Neuronal stem cell (in vitro differentiated cells): ENCODE measurements around the gene DIP2C.

Source experiments
- DNase-seq: peaks from one replicate; pipeline ENCODE4 v3.0.0-alpha.2; 2013; ENCODE audit warnings: low spot score
- H2AFZ ChIP-seq: one replicate; pipeline ENCODE4 v1.6.1; 2013; ENCODE audit warnings: mild to moderate bottlenecking, low read length, inconsistent platforms
- H2AK5ac ChIP-seq: 2 replicates; pipeline ENCODE4 v1.6.1; 2013; ENCODE audit warnings: low read depth, mild to moderate bottlenecking, inconsistent platforms, low read length, moderate library complexity, mixed read lengths
- H2BK120ac ChIP-seq: 2 replicates; pipeline ENCODE4 v1.6.1; 2013; ENCODE audit warnings: low read depth, mild to moderate bottlenecking, inconsistent platforms, low read length, moderate library complexity, mixed read lengths
- H2BK12ac ChIP-seq: one replicate; pipeline ENCODE4 v1.6.1; 2013; ENCODE audit warnings: low read length, inconsistent platforms
- H2BK15ac ChIP-seq: 2 replicates; pipeline ENCODE4 v1.6.1; 2013; ENCODE audit warnings: mild to moderate bottlenecking, low read length, inconsistent platforms, mixed read lengths
- H2BK5ac ChIP-seq: one replicate; pipeline ENCODE4 v1.6.1; 2013; ENCODE audit warnings: inconsistent platforms, mild to moderate bottlenecking, low read length, moderate library complexity
- H3K14ac ChIP-seq: one replicate; pipeline ENCODE4 v1.6.1; 2013; ENCODE audit warnings: low read length, inconsistent platforms
- H3K18ac ChIP-seq: 2 replicates; pipeline ENCODE4 v1.6.1; 2013; ENCODE audit warnings: low read length, inconsistent platforms
- H3K23ac ChIP-seq: 2 replicates; pipeline ENCODE4 v1.6.1; 2013; ENCODE audit warnings: low read depth, mild to moderate bottlenecking, mixed read lengths, low read length, inconsistent platforms; ENCODE audit not compliant: poor library complexity
- H3K27ac ChIP-seq: replicated peaks from 3 replicates; pipeline ENCODE4 v1.5.1; 2013; ENCODE audit warnings: low read length, inconsistent platforms
- H3K27me3 ChIP-seq, 3 experiments: 2 replicates each; pipeline ENCODE4 v1.6.1; 2013; ENCODE audit warnings: low read length in 3 of 3, mild to moderate bottlenecking in 2 of 3, inconsistent platforms in 1 of 3, low read depth in 1 of 3, mixed read lengths in 1 of 3, moderate library complexity in 1 of 3; ENCODE audit not compliant: control insufficient read depth in 3 of 3, insufficient read depth in 3 of 3
- H3K36me3 ChIP-seq, 2 donors: replicated peaks in 1 of 2; 2 replicates each; pipeline ENCODE4 v1.6.1; 2013; ENCODE audit warnings: low read length in 2 of 2; ENCODE audit not compliant: control insufficient read depth in 2 of 2, insufficient read depth in 2 of 2
- H3K4ac ChIP-seq: 2 replicates; pipeline ENCODE4 v1.6.1; 2013; ENCODE audit warnings: inconsistent platforms, mild to moderate bottlenecking, low read length, moderate library complexity
- H3K4me1 ChIP-seq, 2 donors: 1 replicate in 1 of 2; 2 replicates in 1 of 2; pipeline ENCODE4 v1.6.1; 2013; ENCODE audit warnings: low read length in 2 of 2, low read depth in 1 of 2; ENCODE audit not compliant: control insufficient read depth in 2 of 2, insufficient read depth in 1 of 2
- H3K4me2 ChIP-seq: one replicate; pipeline ENCODE4 v1.6.1; 2013; ENCODE audit warnings: mild to moderate bottlenecking, low read length, inconsistent platforms; ENCODE audit not compliant: insufficient read depth, poor library complexity, severe bottlenecking
- H3K4me3 ChIP-seq, 2 donors: 2 replicates each; pipeline ENCODE4 v1.5.1; 2013; ENCODE audit warnings: low read length in 2 of 2, mild to moderate bottlenecking in 2 of 2, inconsistent platforms in 1 of 2, moderate library complexity in 1 of 2
- H3K79me1 ChIP-seq: one replicate; pipeline ENCODE4 v1.6.1; 2013; ENCODE audit warnings: low read depth, mild to moderate bottlenecking, inconsistent platforms, low read length, moderate library complexity
- H3K9ac ChIP-seq: one replicate; pipeline ENCODE4 v1.6.1; 2013; ENCODE audit warnings: mild to moderate bottlenecking, low read depth, low read length, inconsistent platforms; ENCODE audit not compliant: poor library complexity
- H3K9me3 ChIP-seq, 2 donors: replicated peaks in 1 of 2; 2 replicates each; pipeline versions ENCODE3 to v1.6.1; 2013; ENCODE audit warnings: low read length in 2 of 2, mild to moderate bottlenecking in 2 of 2, inconsistent platforms in 1 of 2, low read depth in 1 of 2, mixed read lengths in 1 of 2, moderate library complexity in 1 of 2; ENCODE audit not compliant: control insufficient read depth in 2 of 2, insufficient read depth in 1 of 2
- H4K8ac ChIP-seq: one replicate; pipeline ENCODE4 v1.6.1; 2013; ENCODE audit warnings: low read depth, mild to moderate bottlenecking, inconsistent platforms, low read length, moderate library complexity
- H4K91ac ChIP-seq: one replicate; pipeline ENCODE4 v1.6.1; 2013; ENCODE audit warnings: low read length, low read depth, mild to moderate bottlenecking, inconsistent platforms; ENCODE audit not compliant: poor library complexity
- WGBS, 2 donors: extraction: QIAGEN DNeasy Blood & Tissue Kit; methylation state at CpG; one replicate each; pipeline ENCODE4 v1.1.7; 2013; ENCODE audit warnings: missing lambda C conversion rate in 2 of 2, mixed read lengths in 1 of 2; ENCODE audit not compliant: insufficient read length in 2 of 2, insufficient replicate concordance in 1 of 2; ENCODE audit errors: extremely low coverage in 2 of 2; 5-methylcytosine and 5-hydroxymethylcytosine counted together

DIP2C gene

DNA sequence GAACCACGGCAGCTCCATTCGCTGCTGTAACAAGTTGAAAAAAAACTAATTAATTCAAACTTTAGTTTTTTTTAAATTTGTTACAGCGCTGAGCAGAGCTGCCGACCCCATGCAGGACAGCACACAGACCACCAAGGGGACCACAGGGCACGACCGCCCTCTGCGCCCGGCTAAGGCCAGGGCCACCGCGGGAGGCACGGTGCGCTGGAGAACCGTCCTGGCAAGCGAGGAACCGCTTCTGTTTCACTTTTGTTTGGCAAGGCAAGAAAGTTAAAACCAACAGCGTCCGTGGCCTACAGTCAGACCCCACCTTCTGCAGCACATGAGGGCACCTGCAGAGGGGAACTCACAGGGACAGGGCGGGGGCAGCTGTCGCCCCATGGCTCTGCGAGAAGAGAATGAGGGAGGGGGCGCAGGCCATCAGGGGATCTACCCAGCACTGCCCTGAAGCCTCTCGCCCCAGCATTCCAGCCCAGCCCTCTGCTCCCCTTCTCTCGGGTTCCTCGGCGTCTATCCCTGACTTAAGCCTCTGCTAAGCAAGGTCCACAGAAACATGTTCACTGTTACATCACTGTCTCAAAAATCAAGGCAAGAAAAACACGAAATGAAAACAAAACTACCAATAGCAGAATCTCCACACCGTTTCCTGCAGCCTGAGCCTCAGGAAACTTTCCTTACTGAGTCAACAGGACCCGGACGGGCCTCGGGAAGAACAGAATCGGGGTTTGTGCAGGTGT lies 204.4 kb downstream of the DIP2C start:
- Histone ChIP-seq H3K79me1 (peaks cover 8% of the 10 kb centered on the region), H3K27ac (no peak overlapping the region), H2BK15ac (no peak overlapping the region), H2BK5ac (no peak overlapping the region), H3K18ac (no peak overlapping the region), H2BK120ac (no peak overlapping the region), H3K23ac (no peak overlapping the region), H4K8ac (no peak overlapping the region), H3K36me3 (peaks cover 2 to 65% of the 10 kb centered on the region in 2 donors), H3K9me3 (no peaks in the 10 kb centered on the region), H3K4ac (no peak overlapping the region), H2AK5ac (no peak overlapping the region), H3K27me3 (no peaks in the 10 kb centered on the region), H3K14ac (no peak overlapping the region), H3K4me2 (no peak overlapping the region), H3K4me1 (peaks cover 0 to 6% of the 10 kb centered on the region in 2 donors), H3K4me3 (no peak overlapping the region), H3K9ac (no peak overlapping the region), H2BK12ac (no peak overlapping the region), H2AFZ (no peak overlapping the region), H4K91ac (no peak overlapping the region)
- DNase-seq = no peak
- no CpG with 5 or more reads among the region's 31 CpGs for WGBS, 2 donors

DNA sequence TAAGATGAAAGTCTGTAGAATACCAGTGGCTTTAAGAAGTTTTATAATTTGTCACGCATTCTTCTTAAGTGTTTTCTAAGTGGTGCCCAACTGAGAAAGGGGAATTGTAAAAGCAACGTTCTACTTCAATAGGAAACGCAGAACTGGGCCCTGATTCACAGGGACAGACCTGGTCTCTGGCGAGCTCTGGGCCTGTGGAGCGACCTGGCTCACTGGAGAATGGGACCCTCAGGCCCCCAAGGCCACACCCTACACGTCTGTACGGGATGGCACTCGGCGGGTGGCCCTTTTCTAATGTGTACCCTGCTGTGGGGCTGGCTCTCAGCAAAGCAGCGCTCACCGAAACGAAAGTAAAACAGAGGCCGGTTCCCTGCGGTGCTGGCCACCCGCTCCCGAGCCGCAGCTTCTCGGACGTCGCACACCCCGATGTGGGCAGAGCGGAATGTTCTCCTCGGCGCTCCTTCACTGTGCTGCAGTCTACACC lies 205.0 kb downstream of the DIP2C start:
- H3K9me3 ChIP-seq = no peaks in the 10 kb centered on the region

DNA sequence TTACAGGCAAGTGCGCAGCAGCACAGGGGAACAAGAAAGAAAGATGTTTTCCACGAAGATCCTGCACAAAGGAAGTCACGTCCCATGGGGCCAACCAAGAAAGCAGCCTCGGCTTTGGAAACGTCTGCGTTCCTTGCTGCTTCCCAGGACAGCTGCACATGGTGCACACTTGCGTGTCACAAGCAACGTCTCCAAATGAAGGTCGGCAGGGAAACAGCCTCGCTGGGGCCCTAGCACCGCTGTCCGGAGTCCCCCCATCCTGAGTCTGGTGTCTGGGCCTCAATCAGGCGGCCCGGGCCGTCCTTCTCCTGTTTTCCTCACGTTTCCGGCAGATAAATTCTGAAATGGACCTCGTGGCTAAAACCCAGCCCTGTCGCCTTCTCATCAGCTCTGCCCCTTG lies 206.2 kb downstream of the DIP2C start:
- Histone ChIP-seq H3K23ac (no peak overlapping the region), H3K27me3 (no peaks in the 10 kb centered on the region), H3K27ac (no peak overlapping the region), H4K8ac (no peak overlapping the region), H3K4me3 (no peak overlapping the region), H2BK120ac (no peak overlapping the region), H2AK5ac (no peak overlapping the region), H3K36me3 (peaks cover 3 to 71% of the 10 kb centered on the region in 2 donors), H2AFZ (no peak overlapping the region), H3K9ac (no peak overlapping the region), H3K18ac (no peak overlapping the region), H3K79me1 (peaks cover 8% of the 10 kb centered on the region), H3K4me2 (no peak overlapping the region), H4K91ac (no peak overlapping the region), H3K14ac (no peak overlapping the region), H2BK12ac (no peak overlapping the region), H2BK5ac (no peak overlapping the region), H3K9me3 (no peaks in the 10 kb centered on the region), H3K4ac (no peak overlapping the region), H3K4me1 (peaks cover 0 to 6% of the 10 kb centered on the region in 2 donors), H2BK15ac (no peak overlapping the region)
- WGBS, 2 donors = no CpG with 5 or more reads among the region's 19 CpGs
- no peak for DNase-seq

More for the DNA sequence above, 205.0 kb downstream of the DIP2C start:
- H3K79me1 ChIP-seq = peaks cover 8% of the 10 kb centered on the region
- DNase-seq = no peak
- no peak overlapping the region for H2BK15ac ChIP-seq
- peaks cover 0 to 6% of the 10 kb centered on the region in 2 donors for H3K4me1 ChIP-seq
- H4K8ac ChIP-seq = no peak overlapping the region
- H3K4me3 ChIP-seq = no peak overlapping the region
- H3K36me3 ChIP-seq = peaks cover 2 to 68% of the 10 kb centered on the region in 2 donors
- no peak overlapping the region for H2AK5ac ChIP-seq
- H3K14ac ChIP-seq = no peak overlapping the region
- no peak overlapping the region for H2BK120ac ChIP-seq
- H3K27me3 ChIP-seq = no peaks in the 10 kb centered on the region
- no peak overlapping the region for H3K9ac ChIP-seq
- no CpG with 5 or more reads among the region's 24 CpGs for WGBS, 2 donors
- H2BK5ac ChIP-seq = no peak overlapping the region
- H3K4me2 ChIP-seq = no peak overlapping the region
- peak overlapping the region; percentile 45 for H3K18ac ChIP-seq
- H2BK12ac ChIP-seq = no peak overlapping the region
- H3K4ac ChIP-seq = no peak overlapping the region
- no peak overlapping the region for H3K23ac ChIP-seq
- H3K27ac ChIP-seq = no peak overlapping the region
- H4K91ac ChIP-seq = no peak overlapping the region
- H2AFZ ChIP-seq = no peak overlapping the region

DNA sequence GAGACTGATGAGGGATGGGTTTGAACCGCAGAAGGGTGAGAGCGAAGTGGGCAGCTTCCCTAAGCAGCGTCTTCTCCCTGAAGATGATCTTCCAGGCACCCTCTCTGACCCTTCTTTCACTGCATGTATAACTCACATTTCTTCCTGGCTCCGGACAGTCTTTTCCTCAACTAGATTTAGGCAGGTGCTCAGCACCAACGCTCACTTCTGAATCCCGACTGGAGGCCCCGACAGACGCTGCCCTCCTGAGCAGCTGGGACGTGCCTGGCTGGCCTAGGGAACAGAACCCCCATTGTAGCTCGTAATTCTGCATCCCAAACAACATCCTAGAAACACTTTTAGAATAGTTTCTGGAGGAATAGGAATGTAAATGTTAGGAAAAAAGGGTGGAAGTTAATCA lies 206.6 kb downstream of the DIP2C start:
- Histone ChIP-seq H3K4me1 (peaks cover 0 to 6% of the 10 kb centered on the region in 2 donors), H3K27me3 (no peaks in the 10 kb centered on the region), H2BK5ac (no peak overlapping the region), H3K18ac (no peak overlapping the region), H3K4me2 (no peak overlapping the region), H2BK120ac (no peak overlapping the region), H2BK15ac (no peak overlapping the region), H2AK5ac (no peak overlapping the region), H3K14ac (no peak overlapping the region), H3K23ac (no peak overlapping the region), H3K36me3 (peaks cover 3 to 71% of the 10 kb centered on the region in 2 donors), H3K9ac (no peak overlapping the region), H4K8ac (no peak overlapping the region), H3K79me1 (peaks cover 8% of the 10 kb centered on the region), H3K4me3 (no peak overlapping the region), H2BK12ac (no peak overlapping the region), H3K9me3 (no peaks in the 10 kb centered on the region), H3K27ac (no peak overlapping the region), H3K4ac (no peak overlapping the region), H4K91ac (no peak overlapping the region), H2AFZ (no peak overlapping the region)
- WGBS, 2 donors = no CpG with 5 or more reads among the region's 10 CpGs
- DNase-seq = no peak
